ENCODE results near the gene LARGE1.

The LARGE1 gene

GRCh38 chr22:33851240-33851639 is 69.0 kb downstream of the LARGE1 start:
- H3K27ac ChIP-seq = no peak overlapping the region
- TF ChIP-seq CTCF (IDR thresholded peaks at IDR 0.05) (no peak), ZFX (IDR thresholded peaks at IDR 0.05; ENCODE audit: borderline replicate concordance) (no peak)

- no peak overlapping the region for H3K27ac ChIP-seq
- TF ChIP-seq CTCF (IDR thresholded peaks at IDR 0.05) (no peak), ZFX (IDR thresholded peaks at IDR 0.05; ENCODE audit: borderline replicate concordance) (no peak)
Measured at GRCh38 chr22:33850724-33851123, 69.6 kb downstream of the LARGE1 start.

GRCh38 chr22:33850193-33850592 is 70.1 kb downstream of the LARGE1 start:
- TF ChIP-seq CTCF (IDR thresholded peaks at IDR 0.05) = no peak
- no peak for TF ChIP-seq ZFX (IDR thresholded peaks at IDR 0.05; ENCODE audit: borderline replicate concordance)
- no peak overlapping the region for H3K27ac ChIP-seq

GRCh38 chr22:33848251-33848650 is 72.0 kb downstream of the LARGE1 start:
- H3K27ac ChIP-seq = no peak overlapping the region
- TF ChIP-seq CTCF (IDR thresholded peaks at IDR 0.05) (no peak), ZFX (IDR thresholded peaks at IDR 0.05; ENCODE audit: borderline replicate concordance) (no peak)

- TF ChIP-seq ZFX (IDR thresholded peaks at IDR 0.05; ENCODE audit: borderline replicate concordance) (no peak), CTCF (IDR thresholded peaks at IDR 0.05) (no peak)
- H3K27ac ChIP-seq = no peak overlapping the region
Measured at GRCh38 chr22:33844273-33844672, 76.0 kb downstream of the LARGE1 start.

- TF ChIP-seq ZFX (IDR thresholded peaks at IDR 0.05; ENCODE audit: borderline replicate concordance) (no peak), CTCF (IDR thresholded peaks at IDR 0.05) (no peak)
- no peak overlapping the region for H3K27ac ChIP-seq
Measured at GRCh38 chr22:33842421-33843094, 77.7 kb downstream of the LARGE1 start.

- TF ChIP-seq ZFX (IDR thresholded peaks at IDR 0.05; ENCODE audit: borderline replicate concordance) (no peak), CTCF (IDR thresholded peaks at IDR 0.05) (no peak)
- H3K27ac ChIP-seq = no peak overlapping the region
Measured at GRCh38 chr22:33842006-33842354, 78.3 kb downstream of the LARGE1 start.
